BE2C (cell line): ENCODE measurements around the gene FHAD1.

Experiments
- DNase-seq: peaks from one replicate; pipeline ENCODE4 v3.0.0-alpha.2; 2020
- H3K27me3 ChIP-seq: fragments of 250-450 bp; sonication (Bioruptor Pico); 2 replicates; pipeline ENCODE4 v1.5.1; 2020; ENCODE audit warnings: mild to moderate bottlenecking
- H3K36me3 ChIP-seq: fragments of 250-450 bp; sonication (Bioruptor Pico); 2 replicates; pipeline ENCODE4 v1.5.1; 2020; ENCODE audit warnings: mild to moderate bottlenecking
- H3K4me1 ChIP-seq: fragments of 250-450 bp; sonication (Bioruptor Pico); 2 replicates; pipeline ENCODE4 v1.5.1; 2020
- H3K4me3 ChIP-seq: 2 replicates; pipeline ENCODE4 v1.5.1; 2011; ENCODE audit warnings: low read depth, low read length
- H3K9me3 ChIP-seq: fragments of 250-450 bp; sonication (Bioruptor Pico); 2 replicates; pipeline ENCODE4 v1.5.1; 2020
- CTCF ChIP-seq: IDR thresholded peaks from 2 replicates; pipeline ENCODE4 v1.5.1; 2012; ENCODE audit warnings: mild to moderate bottlenecking, low read depth, low read length

Gene FHAD1

GRCh38 chr1:15400627-15401026 lies 153.6 kb downstream of the FHAD1 start:
- no peak for DNase-seq
- Histone ChIP-seq H3K36me3 (no peaks in the 10 kb centered on the region), H3K9me3 (no peaks in the 10 kb centered on the region), H3K27me3 (no peaks in the 10 kb centered on the region), H3K4me3 (no peak overlapping the region), H3K4me1 (no peaks in the 10 kb centered on the region)
- TF ChIP-seq CTCF: no peak

GRCh38 chr1:15401391-15402055 lies 154.5 kb downstream of the FHAD1 start:
- TF ChIP-seq CTCF: no peak
- DNase-seq: no peak
- no peaks in the 10 kb centered on the region for H3K36me3 ChIP-seq
- H3K9me3 ChIP-seq: no peaks in the 10 kb centered on the region
- no peaks in the 10 kb centered on the region for H3K4me1 ChIP-seq
- no peaks in the 10 kb centered on the region for H3K27me3 ChIP-seq
- no peak overlapping the region for H3K4me3 ChIP-seq

- no peak for TF ChIP-seq CTCF
- Histone ChIP-seq H3K9me3 (no peaks in the 10 kb centered on the region), H3K27me3 (no peaks in the 10 kb centered on the region), H3K36me3 (no peaks in the 10 kb centered on the region), H3K4me3 (no peak overlapping the region), H3K4me1 (no peaks in the 10 kb centered on the region)
- DNase-seq: no peak
These were observed 155.9 kb downstream of the FHAD1 start for GRCh38 chr1:15402809-15403450.

GRCh38 chr1:15403962-15404580 lies 157.0 kb downstream of the FHAD1 start:
- H3K4me3 ChIP-seq: no peak overlapping the region
- TF ChIP-seq CTCF: no peak

GRCh38 chr1:15405106-15405850 lies 158.3 kb downstream of the FHAD1 start:
- TF ChIP-seq CTCF: no peak
- no peaks in the 10 kb centered on the region for H3K27me3 ChIP-seq
- no peaks in the 10 kb centered on the region for H3K4me1 ChIP-seq
- no peak for DNase-seq
- H3K4me3 ChIP-seq: no peak overlapping the region
- no peaks in the 10 kb centered on the region for H3K9me3 ChIP-seq
- H3K36me3 ChIP-seq: no peaks in the 10 kb centered on the region

More at GRCh38 chr1:15403962-15404580, 157.0 kb downstream of the FHAD1 start:
- Histone ChIP-seq H3K9me3 (no peaks in the 10 kb centered on the region), H3K4me1 (no peaks in the 10 kb centered on the region), H3K36me3 (no peaks in the 10 kb centered on the region), H3K27me3 (no peaks in the 10 kb centered on the region)
- no peak for DNase-seq
